Karpas-422 (cell line): Measurements from ENCODE around the gene SARNP. TPM values are rescaled to one million over a fixed set of nuclear protein-coding genes. Genes with fewer than 3 reads are reported as not detected.

Source experiments
- DNase-seq: peaks from one replicate; pipeline ENCODE4 v3.0.0-alpha.2; 2015
- H2AFZ ChIP-seq: fragments of 200-600 bp; sonication (generic); 2 replicates; pipeline ENCODE4 v1.6.1; 2014; ENCODE audit warnings: antibody characterized with exemption, low read length, mixed read lengths
- H3K27ac ChIP-seq: fragments of 200-600 bp; sonication (generic); 2 replicates; pipeline ENCODE4 v1.5.1; 2014; ENCODE audit warnings: mild to moderate bottlenecking, low read length, moderate library complexity
- H3K27me3 ChIP-seq: fragments of 200-600 bp; sonication (generic); 2 replicates; pipeline ENCODE4 v1.6.1; 2014; ENCODE audit warnings: low read length, mixed read lengths
- H3K36me3 ChIP-seq: fragments of 200-600 bp; sonication (generic); 2 replicates; pipeline ENCODE4 v1.6.1; 2014; ENCODE audit warnings: low read length, mixed read lengths; ENCODE audit not compliant: insufficient read depth
- H3K4me1 ChIP-seq: fragments of 200-600 bp; sonication (generic); 2 replicates; pipeline ENCODE4 v1.6.1; 2014; ENCODE audit warnings: mild to moderate bottlenecking, low read length, mixed read lengths
- H3K4me2 ChIP-seq: fragments of 200-600 bp; sonication (generic); 2 replicates; pipeline ENCODE4 v1.6.1; 2014; ENCODE audit warnings: low read length, low read depth, mild to moderate bottlenecking; ENCODE audit not compliant: poor library complexity, severe bottlenecking
- H3K4me3 ChIP-seq: fragments of 200-600 bp; sonication (generic); 2 replicates; pipeline ENCODE4 v1.5.1; 2014; ENCODE audit warnings: mild to moderate bottlenecking, antibody characterized with exemption, low read length, mixed read lengths
- H3K79me2 ChIP-seq: fragments of 200-600 bp; sonication (generic); 2 replicates; pipeline ENCODE4 v1.6.1; 2014; ENCODE audit warnings: mild to moderate bottlenecking, low read length, mixed read lengths
- H3K9ac ChIP-seq: fragments of 200-600 bp; sonication (generic); 2 replicates; pipeline ENCODE4 v1.6.0; 2014; ENCODE audit warnings: low read length
- H3K9me2 ChIP-seq: fragments of 200-600 bp; sonication (generic), shearing (Covaris generic); replicated peaks from 2 replicates; pipeline ENCODE4 v1.6.0; 2014; ENCODE audit warnings: mild to moderate bottlenecking, low read length, moderate library complexity; ENCODE audit not compliant: insufficient read depth
- H3K9me3 ChIP-seq: fragments of 300-700, 200-600 bp; sonication (generic); 2 replicates; pipeline ENCODE4 v1.6.1; 2014; ENCODE audit warnings: low read length, mixed read lengths
- H4K20me1 ChIP-seq: fragments of 200-600 bp; sonication (generic); 2 replicates; pipeline ENCODE4 v1.6.1; 2014; ENCODE audit warnings: mild to moderate bottlenecking, antibody characterized with exemption, low read length, low read depth; ENCODE audit not compliant: insufficient read depth
- total RNA-seq: library from RNA; depleted of rRNA; stranded (reverse); fragments of >200 nt; shearing (Covaris generic); gene quantifications from 2 replicates; pipeline ENCODE4 v1.2.3, GENCODE V29; 2014; ENCODE audit warnings: low replicate concordance

The SARNP gene
- total RNA-seq, 1 experiment from 2014 or later: 64.9 TPM

DNA sequence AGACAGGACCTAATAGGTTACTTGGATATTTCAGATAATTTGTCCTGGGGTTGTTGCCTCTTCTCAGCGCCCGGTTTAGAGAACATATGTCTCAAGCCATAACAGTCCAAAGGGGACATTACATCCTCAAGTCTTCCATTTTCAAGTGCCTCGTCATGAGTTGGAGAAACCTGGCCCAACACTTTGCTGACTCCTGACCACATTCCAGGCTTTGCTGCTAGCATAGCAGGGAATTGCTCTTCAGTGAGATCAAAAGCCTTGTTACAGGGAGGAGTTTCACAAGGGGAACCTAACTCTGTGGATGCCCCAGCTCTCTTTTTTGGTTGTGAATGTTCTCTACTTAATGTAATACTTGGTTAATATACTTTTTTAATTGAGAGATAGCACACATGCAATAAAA lies 33.4 kb upstream of the SARNP start:
- DNase-seq: no peak
- H3K9ac ChIP-seq: no peak overlapping the region

DNA sequence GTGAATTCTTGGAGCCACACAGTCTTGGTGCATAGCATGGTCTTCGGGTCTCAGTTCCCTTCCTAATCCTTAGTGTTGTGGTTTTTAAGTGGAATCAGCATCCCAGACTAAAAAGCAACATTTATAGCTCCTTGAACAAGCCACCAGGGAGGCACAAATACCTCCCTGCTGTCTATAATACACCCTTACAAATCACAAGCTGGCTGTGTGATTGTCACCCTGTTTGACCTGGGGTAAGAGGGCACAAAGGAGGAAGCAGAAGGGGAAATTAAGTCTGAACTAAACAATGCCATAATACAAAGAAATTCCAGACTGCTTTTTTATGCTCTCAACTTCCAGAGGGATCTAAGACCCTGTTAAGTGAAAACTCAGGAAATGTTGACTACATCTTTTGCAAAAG lies 32.9 kb upstream of the SARNP start:
- Histone ChIP-seq H3K27ac (no peak overlapping the region), H3K4me2 (no peak overlapping the region), H3K9me2 (no peaks in the 10 kb centered on the region), H3K79me2 (no peaks in the 10 kb centered on the region), H3K9ac (no peak overlapping the region), H4K20me1 (no peaks in the 10 kb centered on the region), H3K4me1 (no peaks in the 10 kb centered on the region; the same call in 1 of the 2 replicates), H2AFZ (no peak overlapping the region), H3K9me3 (no peaks in the 10 kb centered on the region), H3K4me3 (no peak overlapping the region), H3K36me3 (no peaks in the 10 kb centered on the region), H3K27me3 (no peaks in the 10 kb centered on the region)
- no peak for DNase-seq

More for the DNA sequence above, 33.4 kb upstream of the SARNP start:
- Histone ChIP-seq H3K4me1 (no peaks in the 10 kb centered on the region; the same call in 1 of the 2 replicates), H3K4me2 (no peak overlapping the region), H3K9me2 (no peaks in the 10 kb centered on the region), H3K27ac (no peak overlapping the region), H3K27me3 (no peaks in the 10 kb centered on the region), H3K36me3 (no peaks in the 10 kb centered on the region), H3K4me3 (no peak overlapping the region), H3K79me2 (no peaks in the 10 kb centered on the region), H3K9me3 (no peaks in the 10 kb centered on the region), H4K20me1 (no peaks in the 10 kb centered on the region), H2AFZ (no peak overlapping the region)

DNA sequence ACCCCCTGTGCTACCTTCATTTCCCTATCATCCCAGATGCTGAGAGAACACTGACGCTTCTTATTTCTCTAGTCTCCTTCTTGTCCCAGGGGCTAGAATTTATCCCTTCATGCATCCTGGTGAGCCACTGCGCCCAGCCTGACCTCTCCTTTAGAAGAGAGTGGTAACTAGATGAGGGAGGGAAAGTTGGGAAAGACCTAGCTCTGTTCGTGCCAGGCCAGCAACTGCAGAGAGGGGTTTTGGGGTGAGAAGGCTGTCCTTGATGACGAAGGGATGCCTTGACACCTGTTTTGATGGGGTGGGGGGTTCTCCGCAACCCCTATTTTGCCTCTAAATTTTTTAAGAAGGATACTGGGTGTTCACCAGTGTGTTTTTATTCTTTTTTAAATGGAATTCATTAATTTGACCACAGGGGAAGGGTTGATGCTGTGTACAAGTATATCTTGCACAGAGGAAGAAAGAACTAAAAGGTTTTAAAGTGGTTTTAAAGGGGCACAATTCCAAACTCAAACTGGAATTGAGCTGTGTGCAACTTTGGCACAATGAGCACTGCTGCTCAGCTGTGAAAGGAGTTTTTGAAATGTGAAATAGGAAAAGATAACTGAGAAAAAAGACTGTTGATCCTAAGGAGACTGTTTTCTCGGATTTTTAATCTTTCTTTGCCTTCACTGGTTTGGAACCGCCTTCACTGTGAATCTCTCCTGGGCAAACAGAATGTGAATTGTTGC lies 32.3 kb upstream of the SARNP start:
- Histone ChIP-seq H3K9me3 (no peaks in the 10 kb centered on the region), H4K20me1 (no peaks in the 10 kb centered on the region), H2AFZ (no peak overlapping the region), H3K27me3 (no peaks in the 10 kb centered on the region), H3K4me1 (no peaks in the 10 kb centered on the region; the same call in 1 of the 2 replicates), H3K9ac (no peak overlapping the region), H3K4me3 (no peak overlapping the region), H3K79me2 (no peaks in the 10 kb centered on the region), H3K36me3 (no peaks in the 10 kb centered on the region), H3K4me2 (no peak overlapping the region), H3K9me2 (no peaks in the 10 kb centered on the region), H3K27ac (no peak overlapping the region)
- DNase-seq: no peak

DNA sequence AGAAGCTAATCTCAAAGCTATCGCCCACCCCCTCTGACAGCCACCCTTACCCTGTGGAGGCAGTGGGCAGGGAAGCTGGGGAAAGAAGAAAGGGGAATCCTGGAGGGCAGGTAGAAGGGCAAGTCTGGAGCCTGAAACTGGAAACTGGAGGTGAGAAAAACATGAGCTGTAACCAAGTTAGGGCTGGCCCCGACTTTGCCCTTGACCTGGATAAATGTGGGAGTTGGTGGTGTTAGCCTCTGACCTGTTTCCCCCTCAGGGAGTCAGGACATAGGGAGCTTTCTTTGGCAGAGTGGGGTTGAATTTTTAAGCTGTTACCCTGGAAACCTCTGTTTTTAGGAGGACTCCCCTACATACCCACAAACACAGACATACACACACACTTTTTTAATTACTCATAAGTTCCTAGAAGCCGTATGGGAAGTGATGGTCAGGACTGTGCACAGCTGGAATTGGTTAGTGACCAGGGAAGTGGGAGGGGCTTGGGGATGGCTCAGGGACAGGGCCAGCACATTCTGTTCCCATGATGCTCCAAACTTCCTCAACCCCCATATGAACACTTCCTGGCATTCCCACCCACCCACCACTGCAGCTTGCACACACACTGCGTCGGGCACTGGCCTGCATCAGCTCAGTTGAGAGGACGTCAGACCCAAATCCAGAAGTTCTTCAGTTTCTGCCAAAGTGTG lies 30.2 kb upstream of the SARNP start:
- H2AFZ ChIP-seq: no peak overlapping the region
- H3K79me2 ChIP-seq: no peaks in the 10 kb centered on the region
- H3K4me2 ChIP-seq: no peak overlapping the region
- no peaks in the 10 kb centered on the region for H3K27me3 ChIP-seq
- no peak for DNase-seq
- H3K27ac ChIP-seq: no peak overlapping the region
- no peaks in the 10 kb centered on the region for H4K20me1 ChIP-seq
- no peak overlapping the region for H3K9ac ChIP-seq
- no peaks in the 10 kb centered on the region for H3K36me3 ChIP-seq
- no peak overlapping the region for H3K4me3 ChIP-seq
- no peaks in the 10 kb centered on the region for H3K9me2 ChIP-seq
- no peaks in the 10 kb centered on the region; the same call in 1 of the 2 replicates for H3K4me1 ChIP-seq
- H3K9me3 ChIP-seq: no peaks in the 10 kb centered on the region

DNA sequence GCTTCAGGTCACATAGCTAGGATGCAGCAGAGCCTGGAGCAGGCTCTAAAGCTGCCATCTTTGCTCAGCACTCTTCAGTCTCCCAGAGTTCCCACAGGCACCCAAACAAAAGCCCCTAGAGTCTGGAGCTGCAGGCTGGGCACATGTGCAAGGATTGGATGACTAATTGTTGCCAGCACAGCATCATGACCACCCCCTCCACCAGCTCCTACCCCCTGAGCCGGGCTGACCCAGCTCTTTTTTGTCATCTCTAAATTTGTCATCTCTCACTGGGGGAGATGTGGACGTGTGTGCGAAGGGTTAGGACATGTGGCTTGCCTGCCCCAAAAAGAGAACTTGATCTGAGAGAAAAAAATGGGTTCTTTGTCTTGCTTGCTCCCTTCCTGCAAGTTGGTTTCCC lies 29.5 kb upstream of the SARNP start:
- Histone ChIP-seq H3K4me2 (no peak overlapping the region), H4K20me1 (no peaks in the 10 kb centered on the region), H3K36me3 (no peaks in the 10 kb centered on the region), H3K9me3 (no peaks in the 10 kb centered on the region), H3K79me2 (no peaks in the 10 kb centered on the region), H3K27ac (no peak overlapping the region), H3K9ac (no peak overlapping the region), H3K27me3 (no peaks in the 10 kb centered on the region), H3K4me1 (no peaks in the 10 kb centered on the region; the same call in 1 of the 2 replicates), H3K4me3 (no peak overlapping the region), H2AFZ (no peak overlapping the region), H3K9me2 (no peaks in the 10 kb centered on the region)
- DNase-seq: no peak

DNA sequence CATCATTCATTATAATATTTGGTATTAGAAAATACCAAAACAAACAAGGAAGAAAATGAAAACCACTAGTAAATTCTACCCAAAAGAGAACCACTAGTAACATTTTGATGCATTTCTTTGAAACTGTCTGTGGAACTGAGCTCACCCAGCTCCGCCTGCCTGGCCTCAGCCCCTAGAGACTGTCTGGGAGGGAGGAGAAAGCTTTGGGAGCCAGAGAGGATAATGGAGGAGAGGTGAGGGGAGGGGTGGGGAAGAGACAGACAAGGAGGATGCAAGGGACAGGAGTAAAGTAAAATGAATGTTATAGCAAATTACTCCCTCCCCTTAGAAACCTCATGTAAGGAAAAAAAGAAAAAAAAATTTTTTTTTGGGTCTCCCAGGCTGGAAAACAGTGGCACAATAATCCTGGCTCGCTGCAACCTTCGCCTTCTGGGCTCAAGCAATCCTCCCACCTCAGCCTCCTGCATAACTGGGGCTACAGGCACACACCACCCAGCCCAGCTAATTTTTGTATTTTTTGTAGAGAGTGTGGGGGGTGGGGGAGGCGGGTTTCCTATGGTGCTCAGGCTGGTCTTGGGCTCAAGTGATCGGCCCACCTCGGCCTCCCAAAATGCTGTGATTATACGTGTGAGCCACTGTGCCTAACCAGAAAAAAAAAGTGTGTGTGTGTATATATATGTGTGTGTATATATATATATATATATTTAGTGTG lies 28.4 kb upstream of the SARNP start:
- no peak overlapping the region for H2AFZ ChIP-seq
- H3K4me1 ChIP-seq: no peaks in the 10 kb centered on the region; the same call in 1 of the 2 replicates

DNA sequence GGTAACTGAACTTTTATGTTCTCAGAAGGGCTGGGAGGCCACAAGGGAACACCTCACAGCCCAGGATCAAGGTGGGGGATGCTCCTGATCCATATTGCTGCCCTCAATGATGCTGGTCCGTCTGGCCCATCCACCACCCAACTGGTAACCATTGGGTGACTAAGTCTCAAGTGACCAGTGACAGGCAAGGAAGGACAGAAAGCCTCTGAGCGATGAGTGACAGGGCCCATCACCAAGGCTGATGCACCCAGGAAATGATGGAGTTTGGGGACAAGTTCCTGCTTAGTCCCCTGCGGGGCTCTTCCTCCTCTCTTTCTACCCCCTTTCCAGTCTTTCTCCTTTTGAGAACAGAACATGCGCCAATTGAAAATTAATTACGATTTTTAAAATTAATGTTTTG lies 27.8 kb upstream of the SARNP start:
- H3K9me3 ChIP-seq: no peaks in the 10 kb centered on the region
- H4K20me1 ChIP-seq: no peaks in the 10 kb centered on the region
- H3K36me3 ChIP-seq: no peaks in the 10 kb centered on the region
- H3K4me1 ChIP-seq: no peaks in the 10 kb centered on the region; the same call in 1 of the 2 replicates
- no peak overlapping the region for H3K4me2 ChIP-seq
- H3K27me3 ChIP-seq: no peaks in the 10 kb centered on the region
- no peaks in the 10 kb centered on the region for H3K9me2 ChIP-seq
- no peak overlapping the region for H3K9ac ChIP-seq
- H3K4me3 ChIP-seq: no peak overlapping the region
- DNase-seq: no peak
- H3K79me2 ChIP-seq: no peaks in the 10 kb centered on the region
- H2AFZ ChIP-seq: no peak overlapping the region
- H3K27ac ChIP-seq: no peak overlapping the region

More for the DNA sequence above, 28.4 kb upstream of the SARNP start:
- no peaks in the 10 kb centered on the region for H3K27me3 ChIP-seq
- H3K4me2 ChIP-seq: no peak overlapping the region
- no peaks in the 10 kb centered on the region for H4K20me1 ChIP-seq
- no peak overlapping the region for H3K4me3 ChIP-seq
- no peak for DNase-seq
- H3K9me2 ChIP-seq: no peaks in the 10 kb centered on the region
- no peak overlapping the region for H3K27ac ChIP-seq
- H3K9me3 ChIP-seq: no peaks in the 10 kb centered on the region
- no peaks in the 10 kb centered on the region for H3K79me2 ChIP-seq
- H3K36me3 ChIP-seq: no peaks in the 10 kb centered on the region
- H3K9ac ChIP-seq: no peak overlapping the region

DNA sequence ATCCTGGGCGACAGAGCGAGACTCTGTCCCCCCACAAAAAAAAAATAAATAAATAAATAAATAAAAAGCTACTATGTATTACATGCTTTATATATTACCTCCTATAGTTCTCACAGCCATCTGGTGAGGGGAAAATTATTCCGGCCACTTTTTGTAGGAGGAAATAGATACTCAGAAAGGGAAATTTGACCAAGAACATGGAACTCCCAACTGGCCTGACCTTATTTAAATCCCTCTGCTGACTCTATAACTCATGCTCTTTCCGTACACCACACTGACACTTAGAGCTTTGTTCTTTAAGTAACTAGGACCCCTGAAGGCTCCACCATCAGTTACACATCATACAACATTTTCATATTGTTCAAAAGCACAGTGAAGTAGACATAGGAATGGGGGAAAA lies 27.4 kb upstream of the SARNP start:
- H3K79me2 ChIP-seq: no peaks in the 10 kb centered on the region
- no peaks in the 10 kb centered on the region for H3K27me3 ChIP-seq
- no peak overlapping the region for H3K4me3 ChIP-seq
- H3K4me1 ChIP-seq: no peaks in the 10 kb centered on the region; the same call in 1 of the 2 replicates
- H3K9me3 ChIP-seq: no peaks in the 10 kb centered on the region
- H2AFZ ChIP-seq: no peak overlapping the region
- no peaks in the 10 kb centered on the region for H4K20me1 ChIP-seq
- no peaks in the 10 kb centered on the region for H3K9me2 ChIP-seq
- no peak for DNase-seq
- H3K36me3 ChIP-seq: no peaks in the 10 kb centered on the region
- no peak overlapping the region for H3K27ac ChIP-seq
- no peak overlapping the region for H3K4me2 ChIP-seq
- no peak overlapping the region for H3K9ac ChIP-seq
